Chondrocyte (in vitro differentiated cells): ENCODE data around the gene NTN5. TPM values are rescaled to one million over a fixed set of nuclear protein-coding genes. Genes with fewer than 3 reads are reported as not detected.

Experiments used
- DNase-seq: peaks from one replicate; pipeline ENCODE4 v3.0.0; 2021; ENCODE audit warnings: mixed read lengths, low spot score
- H3K27ac Mint-ChIP-seq: one replicate; pipeline ENCODE4 v1.8.0; 2021; ENCODE audit warnings: mild to moderate bottlenecking, moderate library complexity, mixed read lengths; ENCODE audit not compliant: unreplicated experiment
- H3K27me3 Mint-ChIP-seq: 2 replicates; pipeline ENCODE4 v1.8.0; 2021; ENCODE audit warnings: low read depth, mixed read lengths
- H3K36me3 Mint-ChIP-seq: 2 replicates; pipeline ENCODE4 v1.8.0; 2021; ENCODE audit warnings: low read depth, mixed read lengths
- H3K4me1 Mint-ChIP-seq: 2 replicates; pipeline ENCODE4 v1.8.0; 2021; ENCODE audit warnings: low read depth, mild to moderate bottlenecking, mixed read lengths
- H3K4me3 Mint-ChIP-seq: one replicate; pipeline ENCODE4 v1.8.0; 2021; ENCODE audit warnings: mild to moderate bottlenecking, moderate library complexity, mixed read lengths; ENCODE audit not compliant: unreplicated experiment
- H3K9me3 Mint-ChIP-seq: 2 replicates; pipeline ENCODE4 v1.8.0; 2021; ENCODE audit warnings: low read depth, mixed read lengths
- total RNA-seq: library from RNA; stranded (reverse); gene quantifications from 3 replicates; pipeline ENCODE4 v1.2.1, GENCODE V29; 2021
- TF ChIP-seq, protein P1 (sequence below): fragments of 200-600 bp; sonication (generic); IDR thresholded peaks from 2 replicates; pipeline ENCODE4 v1.5.0; 2021; ENCODE audit warnings: antibody characterized with exemption, mild to moderate bottlenecking, moderate library complexity

NTN5 gene
- total RNA-seq, 1 donor from 2014 or later = 0.97 TPM

GRCh38 chr19:48708471-48708870, 35.7 kb upstream of the NTN5 start:
- H3K4me1 Mint-ChIP-seq = peaks cover 8% of the 10 kb centered on the region
- no peak overlapping the region for H3K27ac Mint-ChIP-seq
- no peaks in the 10 kb centered on the region for H3K27me3 Mint-ChIP-seq
- no peaks in the 10 kb centered on the region for H3K9me3 Mint-ChIP-seq
- TF ChIP-seq, protein P1, sequence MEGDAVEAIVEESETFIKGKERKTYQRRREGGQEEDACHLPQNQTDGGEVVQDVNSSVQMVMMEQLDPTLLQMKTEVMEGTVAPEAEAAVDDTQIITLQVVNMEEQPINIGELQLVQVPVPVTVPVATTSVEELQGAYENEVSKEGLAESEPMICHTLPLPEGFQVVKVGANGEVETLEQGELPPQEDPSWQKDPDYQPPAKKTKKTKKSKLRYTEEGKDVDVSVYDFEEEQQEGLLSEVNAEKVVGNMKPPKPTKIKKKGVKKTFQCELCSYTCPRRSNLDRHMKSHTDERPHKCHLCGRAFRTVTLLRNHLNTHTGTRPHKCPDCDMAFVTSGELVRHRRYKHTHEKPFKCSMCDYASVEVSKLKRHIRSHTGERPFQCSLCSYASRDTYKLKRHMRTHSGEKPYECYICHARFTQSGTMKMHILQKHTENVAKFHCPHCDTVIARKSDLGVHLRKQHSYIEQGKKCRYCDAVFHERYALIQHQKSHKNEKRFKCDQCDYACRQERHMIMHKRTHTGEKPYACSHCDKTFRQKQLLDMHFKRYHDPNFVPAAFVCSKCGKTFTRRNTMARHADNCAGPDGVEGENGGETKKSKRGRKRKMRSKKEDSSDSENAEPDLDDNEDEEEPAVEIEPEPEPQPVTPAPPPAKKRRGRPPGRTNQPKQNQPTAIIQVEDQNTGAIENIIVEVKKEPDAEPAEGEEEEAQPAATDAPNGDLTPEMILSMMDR = no peak
- H3K4me3 Mint-ChIP-seq = no peak overlapping the region
- DNase-seq = no peak
- H3K36me3 Mint-ChIP-seq = peaks cover 3% of the 10 kb centered on the region

- Mint-ChIP-seq H3K27me3 (no peaks in the 10 kb centered on the region), H3K27ac (no peak overlapping the region), H3K9me3 (no peaks in the 10 kb centered on the region), H3K36me3 (peaks cover 5% of the 10 kb centered on the region), H3K4me1 (no peaks in the 10 kb centered on the region), H3K4me3 (no peak overlapping the region)
- no peak for DNase-seq
- TF ChIP-seq, protein P1 = no peak
Observed at GRCh38 chr19:48705431-48705830, 32.6 kb upstream of the NTN5 start.

DNA sequence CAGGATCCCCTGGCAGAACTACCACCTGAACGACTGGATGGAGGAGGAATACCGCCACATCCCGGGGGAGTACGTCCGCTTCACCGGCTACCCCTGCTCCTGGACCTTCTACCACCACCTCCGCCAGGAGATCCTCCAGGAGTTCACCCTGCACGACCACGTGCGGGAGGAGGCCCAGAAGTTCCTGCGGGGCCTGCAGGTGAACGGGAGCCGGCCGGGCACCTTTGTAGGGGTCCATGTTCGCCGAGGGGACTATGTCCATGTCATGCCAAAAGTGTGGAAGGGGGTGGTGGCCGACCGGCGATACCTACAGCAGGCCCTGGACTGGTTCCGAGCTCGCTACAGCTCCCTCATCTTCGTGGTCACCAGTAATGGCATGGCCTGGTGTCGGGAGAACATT, 30.5 kb upstream of the NTN5 start:
- H3K4me3 Mint-ChIP-seq = no peak overlapping the region
- DNase-seq = no peak
- no peaks in the 10 kb centered on the region for H3K9me3 Mint-ChIP-seq
- H3K27me3 Mint-ChIP-seq = no peaks in the 10 kb centered on the region
- no peak overlapping the region for H3K27ac Mint-ChIP-seq
- H3K36me3 Mint-ChIP-seq = peaks cover 5% of the 10 kb centered on the region
- TF ChIP-seq, protein P1 = no peak
- H3K4me1 Mint-ChIP-seq = no peaks in the 10 kb centered on the region

GRCh38 chr19:48702701-48703100, 29.9 kb upstream of the NTN5 start:
- TF ChIP-seq, protein P1 = no peak
- H3K27me3 Mint-ChIP-seq = peaks cover 3% of the 10 kb centered on the region
- H3K9me3 Mint-ChIP-seq = no peaks in the 10 kb centered on the region
- H3K4me1 Mint-ChIP-seq = peaks cover 4% of the 10 kb centered on the region
- H3K27ac Mint-ChIP-seq = no peak overlapping the region
- DNase-seq = no peak
- H3K4me3 Mint-ChIP-seq = no peak overlapping the region
- H3K36me3 Mint-ChIP-seq = peaks cover 5% of the 10 kb centered on the region

GRCh38 chr19:48698046-48698445, 25.2 kb upstream of the NTN5 start:
- H3K27me3 Mint-ChIP-seq = peaks cover 10% of the 10 kb centered on the region
- TF ChIP-seq, protein P1 = no peak
- no peak overlapping the region for H3K4me3 Mint-ChIP-seq
- H3K36me3 Mint-ChIP-seq = peaks cover 2% of the 10 kb centered on the region
- H3K9me3 Mint-ChIP-seq = no peaks in the 10 kb centered on the region
- DNase-seq = no peak
- no peak overlapping the region for H3K27ac Mint-ChIP-seq
- H3K4me1 Mint-ChIP-seq = peaks cover 10% of the 10 kb centered on the region
